Breast epithelium (tissue), 3 donors: Measurements from ENCODE around the gene GPR78.

Experiments used
- CTCF ChIP-seq, 3 donors: fragments of 450-650 bp; IDR thresholded peaks; one replicate each; pipeline ENCODE4 v1.5.1; 2016 to 2017; ENCODE audit warnings: antibody characterized with exemption in 3 of 3, mild to moderate bottlenecking in 3 of 3, moderate library complexity in 3 of 3
- POLR2A ChIP-seq: fragments of 450-650 bp; IDR thresholded peaks from one replicate; pipeline ENCODE4 v1.6.1; 2016; ENCODE audit warnings: antibody characterized with exemption, mild to moderate bottlenecking, moderate library complexity

- TF ChIP-seq POLR2A, result no peak
- TF ChIP-seq CTCF (IDR thresholded peaks at IDR 0.05), result no peak
These were observed 29.5 kb upstream of the GPR78 start for GRCh38 chr4:8550691-8551090.
